GM23338 (cell line): ENCODE results near the gene PER1. TPM values are rescaled to one million over a fixed set of nuclear protein-coding genes. Genes with fewer than 3 reads are reported as not detected.
"Not testable (repeated sequence)": the region's sequence is repeated elsewhere in the genome, so short reads cannot be mapped to it uniquely, and the experiment has no call there.

Experiments
- ATAC-seq: fragments of 200-7000 bp; cut with Tn5 transposase; 3 replicates; pipeline ENCODE4 v1.9.1; 2020
- DNase-seq: peaks from one replicate; pipeline ENCODE4 v3.0.0-alpha.2; 2015; ENCODE audit warnings: low spot score
- H2AFZ ChIP-seq: fragments of 200-600 bp; sonication (generic); 2 replicates; pipeline ENCODE4 v1.8.0; 2016; ENCODE audit warnings: antibody characterized with exemption, mild to moderate bottlenecking, moderate library complexity
- H3F3A ChIP-seq: fragments of 200-600 bp; sonication (generic); replicated peaks from 2 replicates; pipeline ENCODE4 v1.8.0; 2017; ENCODE audit warnings: antibody characterized with exemption, mixed run types, low read depth
- H3K27ac ChIP-seq: fragments of 200-600 bp; sonication (generic); 2 replicates; pipeline ENCODE4 v1.6.1; 2016; ENCODE audit warnings: low read depth
- H3K27me3 ChIP-seq: fragments of 200-600 bp; sonication (generic); 2 replicates; pipeline ENCODE4 v1.8.0; 2016; ENCODE audit warnings: mild to moderate bottlenecking, mixed run types, moderate library complexity; ENCODE audit not compliant: insufficient read depth
- H3K36me3 ChIP-seq: fragments of 200-600 bp; sonication (generic); 2 replicates; pipeline ENCODE4 v1.8.0; 2016; ENCODE audit warnings: mild to moderate bottlenecking; ENCODE audit not compliant: insufficient read depth
- H3K4me1 ChIP-seq: fragments of 200-600 bp; sonication (generic); 2 replicates; pipeline ENCODE4 v1.8.0; 2016; ENCODE audit warnings: mild to moderate bottlenecking, moderate library complexity; ENCODE audit not compliant: insufficient read depth
- H3K4me2 ChIP-seq: fragments of 200-600 bp; sonication (generic); 2 replicates; pipeline ENCODE4 v1.7.1; 2017; ENCODE audit warnings: mixed run types
- H3K4me3 ChIP-seq: fragments of 200-600 bp; sonication (generic); 2 replicates; pipeline ENCODE4 v1.6.1; 2016; ENCODE audit warnings: mixed run types
- H3K79me2 ChIP-seq: fragments of 200-600 bp; sonication (generic); replicated peaks from 2 replicates; pipeline ENCODE4 v1.8.0; 2017; ENCODE audit warnings: mild to moderate bottlenecking; ENCODE audit not compliant: insufficient read depth
- H3K9me2 ChIP-seq: fragments of 200-600 bp; sonication (generic); 2 replicates; pipeline ENCODE4 v1.8.0; 2017; ENCODE audit not compliant: insufficient read depth
- H4K20me1 ChIP-seq: fragments of 200-600 bp; sonication (generic); replicated peaks from 2 replicates; pipeline ENCODE4 v1.8.0; 2017; ENCODE audit warnings: mild to moderate bottlenecking; ENCODE audit not compliant: insufficient read depth
- H3K27ac Mint-ChIP-seq: 2 replicates; pipeline ENCODE4 v1.8.0; 2020; ENCODE audit warnings: inconsistent platforms, mild to moderate bottlenecking, moderate library complexity, mixed read lengths
- H3K27me3 Mint-ChIP-seq: 3 replicates; pipeline ENCODE4 v1.8.0; 2022; ENCODE audit warnings: low read depth, mild to moderate bottlenecking, moderate library complexity, mixed read lengths, inconsistent platforms; ENCODE audit not compliant: insufficient read depth, poor library complexity
- H3K36me3 Mint-ChIP-seq: 3 replicates; pipeline ENCODE4 v1.8.0; 2021; ENCODE audit warnings: low read depth, mild to moderate bottlenecking, inconsistent platforms, moderate library complexity, mixed read lengths
- H3K4me1 Mint-ChIP-seq: 3 replicates; pipeline ENCODE4 v1.8.0; 2020; ENCODE audit warnings: mild to moderate bottlenecking, inconsistent platforms, mixed read lengths
- H3K4me3 Mint-ChIP-seq: 3 replicates; pipeline ENCODE4 v1.8.0; 2021; ENCODE audit warnings: moderate library complexity, mild to moderate bottlenecking, inconsistent platforms, mixed read lengths
- H3K9me3 Mint-ChIP-seq: 3 replicates; pipeline ENCODE4 v1.8.0; 2020; ENCODE audit warnings: moderate library complexity, mild to moderate bottlenecking, inconsistent platforms, mixed read lengths
- CREB1 ChIP-seq: fragments of 250-450 bp; sonication (Bioruptor Pico); IDR thresholded peaks from 2 replicates; pipeline ENCODE4 v1.5.0; 2020; ENCODE audit warnings: low read depth, mild to moderate bottlenecking, moderate library complexity
- CTCF ChIP-seq, 2 experiments: fragments of 200-600 bp in 1 of 2; sonication (generic) in 1 of 2; conservative IDR thresholded peaks; 2 replicates each; pipeline versions ENCODE4 v1.5.1 to v1.6.1; 2016 to 2017; ENCODE audit warnings: antibody characterized with exemption in 2 of 2, low read depth in 2 of 2, mild to moderate bottlenecking in 2 of 2, moderate library complexity in 1 of 2
- ETS1 ChIP-seq: IDR thresholded peaks from 2 replicates; pipeline ENCODE4 v1.6.1; 2016; ENCODE audit warnings: antibody characterized with exemption
- EZH2 ChIP-seq: fragments of 200-600 bp; sonication (generic); IDR thresholded peaks from one replicate; pipeline ENCODE4 v1.8.0; 2017; ENCODE audit warnings: antibody characterized with exemption, mild to moderate bottlenecking, low read depth; ENCODE audit not compliant: unreplicated experiment
- EZH2phosphoT487 ChIP-seq: fragments of 200-600 bp; sonication (generic); IDR thresholded peaks from one replicate; pipeline ENCODE4 v1.8.1; 2018; ENCODE audit warnings: antibody characterized with exemption; ENCODE audit not compliant: unreplicated experiment
- JUNB ChIP-seq: IDR thresholded peaks from one replicate; pipeline ENCODE4 v1.6.1; 2016; ENCODE audit warnings: antibody characterized with exemption; ENCODE audit not compliant: unreplicated experiment
- REST ChIP-seq: IDR thresholded peaks from one replicate; pipeline ENCODE4 v1.6.1; 2018; ENCODE audit warnings: antibody characterized with exemption; ENCODE audit not compliant: unreplicated experiment
- STAT1 ChIP-seq: IDR thresholded peaks from one replicate; pipeline ENCODE4 v1.6.1; 2016; ENCODE audit warnings: antibody characterized with exemption; ENCODE audit not compliant: unreplicated experiment
- ZNF331 ChIP-seq: fragments of 250-450 bp; sonication (Bioruptor Pico); IDR thresholded peaks from 2 replicates; pipeline ENCODE4 v1.5.0; 2020; ENCODE audit warnings: low read depth, mild to moderate bottlenecking, moderate library complexity
- polyA plus RNA-seq: library from polyadenylated mRNA; unstranded; fragments of >200 nt; fragmentation: Nextera tagmentation; extraction: Ambion mirVana; gene quantifications from 2 replicates; pipeline ENCODE4 v1.2.1, GENCODE V29; 2016
- total RNA-seq: library from RNA; depleted of rRNA; stranded (reverse); fragments of >200 nt; shearing (Covaris generic); gene quantifications from 2 replicates; pipeline ENCODE4 v1.2.3, GENCODE V29; 2014

Gene PER1
- total and polyA plus RNA-seq, 2 experiments from 2014 or later = 12.2 to 36.1 TPM

GRCh38 chr17:8170186-8170585 is 18.0 kb upstream of the PER1 start:
- not testable (repeated sequence) for H3K4me3 ChIP-seq, H3K4me2 ChIP-seq, H3K36me3 ChIP-seq, H2AFZ ChIP-seq, H3K4me1 ChIP-seq, H3K9me3 Mint-ChIP-seq, ATAC-seq, H3K27ac ChIP-seq, H3K4me3 Mint-ChIP-seq, H3K79me2 ChIP-seq, H3K9me2 ChIP-seq, H3K27me3 ChIP-seq, H3K36me3 Mint-ChIP-seq, H4K20me1 ChIP-seq, H3K27ac Mint-ChIP-seq, DNase-seq
- Mint-ChIP-seq H3K27me3 (peaks cover 15% of the 10 kb centered on the region), H3K4me1 (peaks cover 10% of the 10 kb centered on the region)
- peaks cover 11% of the 10 kb centered on the region for H3F3A ChIP-seq

GRCh38 chr17:8167526-8167925 is 15.3 kb upstream of the PER1 start:
- Mint-ChIP-seq H3K36me3 (no peaks in the 10 kb centered on the region; the same call in 2 of the 3 replicates), H3K4me1 (peaks cover 19% of the 10 kb centered on the region), H3K4me3 (no peak overlapping the region), H3K27ac (no peak overlapping the region), H3K27me3 (peaks cover 12% of the 10 kb centered on the region), H3K9me3 (no peaks in the 10 kb centered on the region)
- H3F3A ChIP-seq = peaks cover 9% of the 10 kb centered on the region; the same call in 1 of the 2 replicates
- TF ChIP-seq JUNB (no peak), ETS1 (no peak), ZNF331 (CRISPR knock-in tag) (no peak), EZH2phosphoT487 (no peak), CREB1 (CRISPR knock-in tag) (no peak), CTCF (conservative IDR thresholded peaks at IDR 0.05; ENCODE audit: low read depth in 2 of 2) (no peak), EZH2 (no peak), REST (no peak), STAT1 (no peak)
- no peak for ATAC-seq
- H3K9me2 ChIP-seq = no peaks in the 10 kb centered on the region
- DNase-seq = no peak
- no peaks in the 10 kb centered on the region for H3K36me3 ChIP-seq
- no peak overlapping the region for H3K4me2 ChIP-seq
- no peak overlapping the region for H3K27ac ChIP-seq
- H3K79me2 ChIP-seq = peaks cover under 1% of the 10 kb centered on the region; the same call in 1 of the 2 replicates
- no peak overlapping the region for H3K4me3 ChIP-seq
- no peaks in the 10 kb centered on the region for H4K20me1 ChIP-seq
- peaks cover 16% of the 10 kb centered on the region for H3K4me1 ChIP-seq
- H3K27me3 ChIP-seq = no peaks in the 10 kb centered on the region
- no peak overlapping the region for H2AFZ ChIP-seq
